ENCODE data around the gene FBXL16. TPM values are rescaled to one million over a fixed set of nuclear protein-coding genes. Genes with fewer than 3 reads are reported as not detected.

The FBXL16 gene
- total RNA-seq, 4 donors from 2014 or later = 2.2 to 8.4 (median 3.7) TPM

GRCh38 chr16:708959-709358, 3.4 kb upstream of the FBXL16 start:
- WGBS, 2 donors = 100% methylated on average over 1 of the region's 4 CpGs; no CpG with 5 or more reads in 1 of the 2 donors
- no peak for DNase-seq
- Histone ChIP-seq H3K9me3 (no peaks in the 10 kb centered on the region), H3K36me3 (no peaks in the 10 kb centered on the region), H3K27me3 (peaks cover 19 to 85% (median 42%) of the 10 kb centered on the region in 4 donors), H3K27ac (no peak overlapping the region), H3K4me3 (no peak overlapping the region), H3K4me1 (peaks cover 16 to 75% (median 16%) of the 10 kb centered on the region in 3 donors)
- TF ChIP-seq CTCF (IDR thresholded peaks at IDR 0.05) (no peak), POLR2A (IDR thresholded peaks at IDR 0.05) (no peak)
- intact Hi-C loops (cut with DNase I) = no loop called here

GRCh38 chr16:708019-708418, 2.4 kb upstream of the FBXL16 start:
- H3K4me1 ChIP-seq = peaks cover 16 to 73% (median 16%) of the 10 kb centered on the region in 3 donors
- 35 to 60% methylated on average over 2 to 3 of the region's 3 CpGs for WGBS, 2 donors
- intact Hi-C loops (cut with DNase I) = no loop called here
- peaks cover 25 to 94% (median 46%) of the 10 kb centered on the region in 4 donors for H3K27me3 ChIP-seq
- no peaks in the 10 kb centered on the region for H3K36me3 ChIP-seq
- H3K27ac ChIP-seq = no peak overlapping the region
- H3K9me3 ChIP-seq = no peaks in the 10 kb centered on the region
- TF ChIP-seq POLR2A (IDR thresholded peaks at IDR 0.05) = no peak
- no peak for TF ChIP-seq CTCF (IDR thresholded peaks at IDR 0.05)
- DNase-seq = no peak
- no peak overlapping the region for H3K4me3 ChIP-seq

DNA sequence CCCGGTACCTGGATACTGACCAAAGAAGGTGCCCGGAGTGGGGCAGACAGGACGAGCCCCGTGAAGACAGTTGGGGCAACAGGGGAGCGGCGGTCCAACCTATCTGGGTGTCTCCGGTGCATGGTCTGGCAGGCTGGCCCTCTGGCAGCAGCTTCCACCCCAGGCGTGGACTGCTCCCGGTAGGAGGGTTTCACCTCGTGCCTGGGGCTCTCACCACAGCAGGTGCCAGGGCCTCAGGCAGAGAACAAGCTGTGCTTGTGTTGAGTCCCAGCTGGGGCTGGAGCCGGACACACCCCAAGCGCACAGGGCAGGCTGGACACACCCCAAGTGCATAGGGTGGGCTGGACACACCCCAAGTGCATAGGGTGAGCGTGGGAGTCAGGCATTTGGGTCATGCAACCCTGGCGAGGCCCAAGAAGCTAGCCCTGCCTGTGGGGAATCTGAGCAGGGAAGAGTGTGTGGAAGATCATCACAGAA, 1.5 kb upstream of the FBXL16 start:
- 0 to 32% methylated on average over 2 of the region's 14 CpGs for WGBS, 2 donors
- peaks cover 26 to 100% (median 52%) of the 10 kb centered on the region in 4 donors for H3K27me3 ChIP-seq
- no peak overlapping the region for H3K4me3 ChIP-seq
- H3K36me3 ChIP-seq = no peaks in the 10 kb centered on the region
- H3K4me1 ChIP-seq = peaks cover 16 to 64% (median 16%) of the 10 kb centered on the region in 3 donors
- TF ChIP-seq CTCF (IDR thresholded peaks at IDR 0.05) (no peak), POLR2A (IDR thresholded peaks at IDR 0.05) (no peak)
- no peaks in the 10 kb centered on the region for H3K9me3 ChIP-seq
- H3K27ac ChIP-seq = no peak overlapping the region
- DNase-seq = no peak
- intact Hi-C loops (cut with DNase I) = no loop called here

- Histone ChIP-seq H3K4me3 (peak overlapping the region in 2 of 4 donors; percentile 41 to 53), H3K27me3 (peaks cover 32 to 100% (median 59%) of the 10 kb centered on the region in 4 donors), H3K4me1 (peaks cover 12 to 57% (median 17%) of the 10 kb centered on the region in 3 donors), H3K9me3 (no peaks in the 10 kb centered on the region), H3K36me3 (no peaks in the 10 kb centered on the region), H3K27ac (no peak overlapping the region)
- TF ChIP-seq CTCF (IDR thresholded peaks at IDR 0.05) (no peak), POLR2A (IDR thresholded peaks at IDR 0.05) (no peak)
- intact Hi-C loops (cut with DNase I) = no loop called here
- no peak for DNase-seq
- 0% methylated on average over 2 to 10 of the region's 49 CpGs for WGBS, 2 donors
Measured at GRCh38 chr16:706189-707061, 824 bp upstream of the FBXL16 start.

Measured in esophagus squamous epithelium (tissue), 5 donors.